ENCODE data around the gene GLP2R.
"Not testable (repeated sequence)": the region's sequence is repeated elsewhere in the genome, so short reads cannot be mapped to it uniquely, and the experiment has no call there.

GLP2R gene

GRCh38 chr17:9899280-9900043 lies 73.7 kb downstream of the GLP2R start:
- no peak for DNase-seq (ENCODE audit: low spot score)

DNA sequence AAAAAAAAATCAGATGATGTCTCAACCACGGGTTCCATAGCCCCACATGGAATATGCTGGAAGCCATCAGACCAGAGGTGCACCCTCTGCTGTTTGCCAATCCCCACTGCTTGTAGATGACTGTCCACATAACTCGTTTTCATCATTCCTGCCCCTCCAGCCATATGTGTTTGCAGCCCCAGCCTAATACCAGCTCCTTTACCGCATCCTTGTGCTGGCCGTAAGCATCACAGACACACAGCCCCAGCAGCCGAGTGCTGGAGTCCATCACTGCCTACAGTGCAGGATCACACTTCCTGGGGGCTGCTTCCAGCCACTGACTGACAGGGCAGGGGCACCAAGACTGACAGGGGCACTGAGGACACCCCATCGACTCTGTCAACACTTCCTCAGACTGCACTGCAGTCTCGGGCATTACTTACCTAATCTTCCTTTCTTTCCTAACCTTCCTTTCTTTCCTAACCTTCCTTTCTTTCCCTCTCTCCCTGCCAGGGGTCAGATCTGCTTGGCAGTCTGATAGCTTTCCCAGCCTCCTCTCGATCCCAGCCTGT lies 74.4 kb downstream of the GLP2R start:
- DNase-seq (ENCODE audit: low spot score): no peak

GRCh38 chr17:9900784-9901183 lies 75.1 kb downstream of the GLP2R start:
- DNase-seq (ENCODE audit: low spot score): no peak

GRCh38 chr17:9902120-9902519 lies 76.4 kb downstream of the GLP2R start:
- no peak for DNase-seq (ENCODE audit: low spot score)

GRCh38 chr17:9904277-9905077 lies 78.8 kb downstream of the GLP2R start:
- DNase-seq (ENCODE audit: low spot score): no peak

DNA sequence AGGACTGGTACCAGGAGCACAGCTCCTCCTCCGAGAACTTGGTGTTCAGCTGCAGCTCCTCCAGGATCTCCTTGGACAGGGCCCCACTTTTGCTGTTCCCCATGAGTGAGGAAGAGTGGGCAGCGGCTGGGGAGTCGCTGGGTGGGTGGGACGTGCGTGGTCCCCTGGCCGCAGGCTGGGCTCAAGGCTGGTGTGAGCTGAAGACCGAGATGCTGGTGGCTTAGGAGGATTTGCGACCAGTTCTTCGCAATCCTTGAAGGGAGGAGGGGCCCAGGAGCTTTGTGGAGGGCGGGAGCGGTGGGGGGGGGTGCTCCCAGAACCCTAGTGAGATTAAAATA lies 79.3 kb downstream of the GLP2R start, which contains the start of gene RCVRN:
Gene RCVRN (minus strand): TSS at position 194 of the 338 bp plus-strand sequence. CDS start 91 bp downstream, at position 103.
- no peak for DNase-seq (ENCODE audit: low spot score)

GRCh38 chr17:9905902-9906301 lies 80.2 kb downstream of the GLP2R start:
- no peak for DNase-seq (ENCODE audit: low spot score)

DNA sequence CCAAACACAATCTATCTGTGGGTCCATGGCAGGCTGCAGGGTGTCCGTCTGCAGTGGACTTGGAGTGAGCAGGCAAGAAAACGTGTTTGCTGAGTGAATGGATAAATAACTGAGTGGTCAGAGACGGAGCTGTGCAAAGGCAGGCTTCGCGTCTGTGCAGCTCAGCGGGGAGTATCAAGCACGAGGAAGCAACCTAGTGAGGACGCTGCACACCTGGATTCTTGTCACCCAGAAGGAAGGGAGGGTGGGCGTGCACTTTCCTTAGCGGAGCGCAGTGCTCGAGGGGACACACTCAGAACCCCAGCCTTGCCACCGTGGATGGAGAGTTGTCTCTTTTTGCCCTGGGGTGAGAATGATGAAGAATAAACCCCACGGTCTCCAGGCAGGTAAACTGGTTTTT lies 80.9 kb downstream of the GLP2R start:
- DNase-seq (ENCODE audit: low spot score): no peak

DNA sequence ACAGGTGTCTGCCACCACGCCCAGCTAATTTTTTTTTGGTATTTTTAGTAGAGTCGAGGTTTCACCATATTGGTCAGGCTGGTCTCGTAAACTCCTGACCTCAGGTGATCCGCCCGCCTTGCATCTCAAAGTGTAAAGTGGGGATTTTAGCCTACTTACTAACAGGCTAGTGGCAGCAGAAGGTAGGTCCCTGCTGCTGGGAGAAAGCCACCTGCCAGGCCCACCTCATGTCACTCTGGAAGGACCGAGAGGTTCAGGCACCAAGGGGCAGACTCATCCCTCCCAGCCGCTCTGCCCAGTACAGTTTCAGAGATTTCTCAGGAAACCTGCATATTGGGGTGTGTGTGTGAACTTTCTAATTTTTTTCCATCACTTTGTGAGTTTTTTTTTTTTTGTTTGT lies 81.4 kb downstream of the GLP2R start:
- DNase-seq (ENCODE audit: low spot score): no peak

- DNase-seq (ENCODE audit: low spot score): no peak
Observed at GRCh38 chr17:9907883-9908648, 82.3 kb downstream of the GLP2R start.

- no peak for DNase-seq (ENCODE audit: low spot score)
Observed at GRCh38 chr17:9908649-9909042, 82.9 kb downstream of the GLP2R start.

DNA sequence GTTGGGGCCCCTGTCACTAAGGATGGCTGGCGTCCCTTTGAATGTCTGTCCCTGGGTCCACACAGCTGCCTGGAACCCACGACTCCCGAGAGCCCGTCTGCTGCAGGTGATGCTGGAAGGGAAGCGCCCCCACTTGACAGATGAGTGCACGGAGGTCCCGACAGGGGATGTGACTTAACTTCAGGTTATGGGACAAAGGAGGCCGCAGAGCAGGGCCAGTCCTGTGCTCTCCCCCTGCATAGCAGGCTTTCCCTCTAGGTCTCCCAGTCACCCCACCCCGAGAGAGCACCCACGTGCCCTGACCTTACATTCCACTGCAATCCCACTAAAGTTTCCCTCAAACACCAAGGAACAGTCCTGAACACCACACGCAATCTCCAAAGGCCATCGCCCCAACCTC lies 85.4 kb downstream of the GLP2R start:
- DNase-seq (ENCODE audit: low spot score): no peak

DNA sequence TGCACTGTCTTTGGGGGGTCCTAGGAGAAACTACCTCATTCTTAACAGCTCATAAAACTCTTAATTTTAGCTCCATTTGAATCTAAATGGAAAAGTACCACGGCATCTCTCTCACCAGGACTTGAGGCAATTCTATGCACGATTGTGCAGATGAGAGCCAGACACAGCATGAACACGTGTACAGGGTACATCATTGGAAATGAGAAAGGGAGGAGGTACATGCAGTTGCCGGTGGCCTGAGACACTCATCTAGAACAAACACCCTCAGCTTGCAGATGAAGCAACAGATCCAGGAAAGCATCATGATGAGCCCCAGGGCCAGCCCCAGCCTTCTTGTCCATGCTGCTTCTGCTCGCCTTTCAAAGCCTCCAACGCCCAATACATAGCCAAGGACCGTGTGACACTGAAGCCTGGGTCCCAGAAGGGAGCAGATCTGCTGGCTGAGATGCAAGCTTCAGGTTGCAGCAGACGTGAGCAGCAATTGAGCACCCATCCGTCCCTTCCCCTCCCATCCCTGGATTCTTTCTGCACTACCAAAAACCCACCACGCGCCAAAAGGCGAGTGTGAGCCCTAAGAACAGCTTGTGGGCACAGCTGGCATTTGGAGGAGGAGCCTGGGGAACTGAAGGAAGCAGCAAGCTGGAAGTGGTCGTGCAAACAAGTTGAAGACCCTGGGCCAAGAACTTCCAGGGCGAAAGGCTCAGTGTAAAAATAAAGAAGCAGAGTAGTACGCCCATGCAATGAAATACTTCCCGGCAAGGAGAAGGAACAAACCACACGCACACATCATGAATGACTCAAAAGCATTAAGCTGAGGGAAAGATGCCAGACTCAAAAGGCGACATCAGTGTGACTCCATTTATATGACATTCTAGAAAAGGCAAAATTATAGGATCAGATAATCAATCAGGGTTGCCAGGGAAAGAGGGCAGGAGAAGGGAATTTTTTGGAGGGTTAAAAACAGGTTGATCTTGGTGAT lies 86.7 kb downstream of the GLP2R start:
- DNase-seq (ENCODE audit: low spot score): no peak

DNA sequence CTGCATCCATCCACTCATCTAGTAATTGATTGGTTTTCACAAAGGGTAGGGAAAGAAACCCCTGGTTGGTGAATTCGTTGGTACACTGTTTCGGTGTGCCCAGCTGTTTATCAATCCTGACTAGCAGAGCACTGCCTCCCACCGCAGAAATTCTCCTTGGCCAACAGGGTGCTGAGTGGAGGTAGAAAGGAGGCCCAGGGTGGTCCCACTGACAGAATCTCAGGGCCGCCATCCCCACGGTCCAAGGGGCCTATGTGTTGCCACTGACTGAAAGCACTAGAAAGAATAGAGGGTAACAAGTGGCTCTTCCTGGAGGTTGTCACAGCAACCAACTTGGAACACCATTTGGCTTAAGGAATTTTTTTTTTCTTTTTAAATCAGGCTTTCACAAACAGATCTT lies 87.8 kb downstream of the GLP2R start:
- no peak for DNase-seq (ENCODE audit: low spot score)

DNA sequence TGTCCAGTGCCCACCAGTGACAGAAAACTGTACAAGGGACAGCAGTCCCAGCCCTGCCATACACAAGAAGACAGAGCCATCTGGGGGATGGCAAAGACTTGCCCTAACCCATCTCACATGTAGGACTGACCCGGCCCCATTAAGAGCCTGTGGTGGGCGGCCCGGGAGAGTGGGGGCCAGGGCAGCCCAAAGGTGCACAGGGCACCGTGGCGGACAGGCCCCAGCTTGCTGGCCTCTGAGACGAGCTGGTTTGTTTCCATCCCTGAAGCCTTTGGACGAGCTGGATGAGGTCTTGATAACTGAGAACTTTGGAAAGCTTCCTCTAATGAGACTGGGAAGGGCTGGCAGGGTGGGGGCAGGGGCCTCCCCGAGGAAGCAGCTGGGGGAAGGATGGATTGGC lies 90.4 kb downstream of the GLP2R start:
- no peak for DNase-seq (ENCODE audit: low spot score)

DNA sequence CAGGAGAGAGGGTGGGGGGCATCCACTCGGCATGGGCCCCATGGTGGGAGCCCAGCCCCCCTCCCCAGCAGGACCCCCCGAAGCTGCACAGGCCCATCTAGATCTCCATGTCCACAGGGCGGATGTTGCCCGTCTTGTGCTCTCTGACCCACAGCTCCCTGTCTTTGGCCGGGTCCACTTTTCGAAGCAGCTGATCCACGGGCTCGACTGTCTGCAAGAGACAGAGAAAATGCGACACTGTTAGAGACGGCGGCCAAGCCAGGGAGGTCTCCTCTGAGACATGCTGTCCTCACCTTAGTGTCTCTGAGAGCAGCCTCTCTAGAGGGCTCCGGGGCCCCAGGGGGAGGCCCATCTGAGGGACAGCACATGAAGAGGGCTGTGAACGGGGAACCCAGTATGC lies 91.4 kb downstream of the GLP2R start:
- no peak for DNase-seq (ENCODE audit: low spot score)

DNA sequence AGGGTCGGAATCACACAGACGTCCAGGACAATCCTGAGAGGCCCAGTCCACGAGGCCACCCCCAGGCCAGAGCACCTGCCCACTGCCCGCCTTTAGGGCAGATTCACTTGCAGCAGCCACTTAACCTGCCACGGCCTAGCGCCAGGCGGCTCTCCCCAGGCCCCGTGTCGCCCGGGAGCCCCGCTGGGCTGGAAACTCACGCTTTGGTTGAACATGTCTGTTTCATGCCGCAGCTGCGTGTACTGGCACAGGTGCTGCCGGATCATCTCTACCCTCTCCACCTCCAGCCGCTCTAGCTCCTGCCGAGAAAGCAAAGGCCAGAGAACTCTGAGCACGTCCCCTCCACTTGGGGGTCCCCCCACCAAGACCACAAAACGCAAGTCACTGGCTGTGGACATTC lies 92.1 kb downstream of the GLP2R start:
- no peak for DNase-seq (ENCODE audit: low spot score)

DNA sequence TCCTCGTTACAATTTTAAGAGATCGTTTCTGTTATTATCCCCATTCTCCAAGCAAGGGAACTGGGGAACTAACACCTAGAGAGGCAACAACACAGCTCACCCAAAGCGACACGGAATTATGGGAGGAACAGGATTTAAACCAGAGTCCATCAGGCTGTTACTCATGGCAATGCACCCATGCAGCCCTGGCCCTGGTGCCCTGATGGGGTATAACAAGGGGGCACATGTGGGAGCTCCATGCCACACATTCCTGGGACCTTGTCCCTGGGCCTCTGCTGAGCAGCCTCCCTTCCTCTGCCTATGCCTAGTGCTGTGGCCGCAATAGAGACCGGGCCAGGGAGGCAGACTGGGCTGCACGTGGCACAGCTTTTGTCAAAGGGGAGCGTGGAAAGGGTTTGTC lies 92.6 kb downstream of the GLP2R start:
- DNase-seq (ENCODE audit: low spot score): no peak

GRCh38 chr17:9918804-9919352 lies 93.2 kb downstream of the GLP2R start:
- DNase-seq (ENCODE audit: low spot score): no peak

DNA sequence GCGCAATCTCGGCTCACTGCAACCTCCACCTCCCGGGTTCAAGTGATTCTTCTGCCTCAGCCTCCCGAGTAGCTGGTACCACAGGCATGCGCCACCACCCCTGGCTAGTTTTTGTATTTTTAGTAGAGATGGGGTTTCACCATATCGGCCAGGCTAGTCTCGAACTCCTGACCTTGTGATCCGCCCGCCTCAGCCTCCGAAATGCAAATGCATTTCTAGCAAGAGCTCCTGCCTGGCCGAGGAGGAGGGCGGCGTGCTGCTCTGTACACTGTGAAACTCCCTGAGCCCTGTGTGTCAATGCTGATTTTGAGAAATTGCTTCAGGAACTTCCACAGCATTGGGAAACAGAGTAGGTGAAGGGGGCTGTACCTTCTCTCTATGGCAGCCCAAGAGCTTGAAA lies 95.5 kb downstream of the GLP2R start:
- DNase-seq (ENCODE audit: low spot score): not testable (repeated sequence)

Data from pons (tissue), 1 donor.